HepG2 (cell line): Measurements from ENCODE around the gene DDIT4. TPM values are rescaled to one million over a fixed set of nuclear protein-coding genes. Genes with fewer than 3 reads are reported as not detected.

Source experiments
- ARID4A ChIP-seq: sonication (generic); formaldehyde crosslinking; IDR thresholded peaks from 2 replicates; pipeline ENCODE4 v1.5.0; 2020; ENCODE audit warnings: mild to moderate bottlenecking, missing genetic modification reagents, borderline replicate concordance
- CHCHD3 ChIP-seq: sonication (generic); formaldehyde crosslinking; IDR thresholded peaks from 2 replicates; pipeline ENCODE4 v1.8.0; 2022; ENCODE audit warnings: mild to moderate bottlenecking, missing genetic modification reagents, moderate library complexity
- CREM ChIP-seq, 2 experiments: sonication (generic) in 1 of 2; formaldehyde crosslinking in 1 of 2; IDR thresholded peaks; 2 replicates each; pipeline versions ENCODE4 v1.4.0 to v1.6.1; 2016 to 2020; ENCODE audit warnings: antibody characterized with exemption in 1 of 2, mild to moderate bottlenecking in 1 of 2, missing genetic modification reagents in 1 of 2
- KDM3A ChIP-seq: IDR thresholded peaks from 2 replicates; pipeline ENCODE4 v1.6.1; 2018; ENCODE audit warnings: low read depth, missing compliant biosample characterization
- KLF11 ChIP-seq: IDR thresholded peaks from 2 replicates; pipeline ENCODE4 v1.6.1; 2016; ENCODE audit warnings: missing compliant biosample characterization
- KLF13 ChIP-seq: sonication (generic); formaldehyde crosslinking; IDR thresholded peaks from 2 replicates; pipeline ENCODE4 v1.4.0; 2020; ENCODE audit warnings: mild to moderate bottlenecking, missing genetic modification reagents
- MIXL1 ChIP-seq: IDR thresholded peaks from 2 replicates; pipeline ENCODE4 v1.6.1; 2016
- PTBP1 ChIP-seq: fragments of 200-400 bp; formaldehyde crosslinking; IDR thresholded peaks from 2 replicates; pipeline ENCODE4 v1.6.1; 2018; ENCODE audit warnings: low read length, low read depth; ENCODE audit not compliant: poor library complexity, severe bottlenecking
- RFX5 ChIP-seq: IDR thresholded peaks from 2 replicates; pipeline ENCODE4 v1.6.1; 2011; ENCODE audit warnings: low read depth, low read length, improper control_type of control experiment
- SYNCRIP ChIP-seq: fragments of 200-400 bp; formaldehyde crosslinking; IDR thresholded peaks from 2 replicates; pipeline ENCODE4 v1.6.1; 2018; ENCODE audit warnings: mild to moderate bottlenecking, low read depth, low read length; ENCODE audit not compliant: insufficient read depth
- ZFX ChIP-seq: sonication (generic); formaldehyde crosslinking; IDR thresholded peaks from 2 replicates; pipeline ENCODE4 v1.4.0; 2020; ENCODE audit warnings: mild to moderate bottlenecking, low read depth, missing genetic modification reagents, moderate library complexity
- ZNF224 ChIP-seq: sonication (generic); formaldehyde crosslinking; IDR thresholded peaks from 2 replicates; pipeline ENCODE4 v1.5.0; 2020; ENCODE audit warnings: mild to moderate bottlenecking, missing genetic modification reagents
- ZNF318 ChIP-seq: sonication (generic); formaldehyde crosslinking; IDR thresholded peaks from 2 replicates; pipeline ENCODE4 v1.4.0; 2020; ENCODE audit warnings: mild to moderate bottlenecking, missing genetic modification reagents
- polyA plus RNA-seq, 8 experiments: library from polyadenylated mRNA; depleted of rRNA in 3 of 8; stranded (reverse) in 7 of 8; unstranded in 1 of 8; fragments of >200 nt; fragmentation: Illumina TruSeq in 4 of 8; extraction: Trizol in 4 of 8; gene quantifications; 2 replicates each; pipeline versions ENCODE4 v1.2.1 to v1.2.3, GENCODE V29; 2011 to 2016; ENCODE audit warnings: low read depth in 4 of 8, missing spikeins in 1 of 8, mixed read lengths in 1 of 8; ENCODE audit not compliant: insufficient read depth in 1 of 8
- total RNA-seq, 5 experiments: library from RNA; depleted of rRNA; stranded (reverse); fragments of >200 nt; fragmentation: Illumina TruSeq; extraction: Trizol; gene quantifications; 2 replicates each; pipeline ENCODE4 v1.2.3, GENCODE V29; 2016; ENCODE audit warnings: low read depth in 1 of 5

The DDIT4 gene
- total and polyA plus RNA-seq, 2 of the 13 experiments (the other 11 are each of a cell fraction or from before 2014, with no cell fraction given) = 35.6 to 40.7 TPM

- TF ChIP-seq ARID4A (CRISPR knock-in tag) (no peak), ZFX (CRISPR knock-in tag) (no peak), KLF13 (CRISPR knock-in tag) (no peak), KLF11 (CRISPR knock-in tag) (no peak), ZNF318 (CRISPR knock-in tag) (no peak), PTBP1 (no peak), CREM (IDR thresholded peaks at IDR 0.05) (0 out of 2 replicates have a peak, but pooled peaks have one; percentile 12), CREM (CRISPR knock-in tag; IDR thresholded peaks at IDR 0.05) (no peak), MIXL1 (CRISPR knock-in tag) (no peak), KDM3A (CRISPR knock-in tag) (no peak), SYNCRIP (no peak), ZNF224 (no peak), CHCHD3 (CRISPR knock-in tag) (no peak), RFX5 (no peak)
Measured at GRCh38 chr10:72316386-72316700, 42.6 kb downstream of the DDIT4 start (continued).
